Measurements from ENCODE around the gene DAB2. TPM values are rescaled to one million over a fixed set of nuclear protein-coding genes. Genes with fewer than 3 reads are reported as not detected.

DAB2 gene
- polyA plus RNA-seq, 1 experiment: 168 TPM

DNA sequence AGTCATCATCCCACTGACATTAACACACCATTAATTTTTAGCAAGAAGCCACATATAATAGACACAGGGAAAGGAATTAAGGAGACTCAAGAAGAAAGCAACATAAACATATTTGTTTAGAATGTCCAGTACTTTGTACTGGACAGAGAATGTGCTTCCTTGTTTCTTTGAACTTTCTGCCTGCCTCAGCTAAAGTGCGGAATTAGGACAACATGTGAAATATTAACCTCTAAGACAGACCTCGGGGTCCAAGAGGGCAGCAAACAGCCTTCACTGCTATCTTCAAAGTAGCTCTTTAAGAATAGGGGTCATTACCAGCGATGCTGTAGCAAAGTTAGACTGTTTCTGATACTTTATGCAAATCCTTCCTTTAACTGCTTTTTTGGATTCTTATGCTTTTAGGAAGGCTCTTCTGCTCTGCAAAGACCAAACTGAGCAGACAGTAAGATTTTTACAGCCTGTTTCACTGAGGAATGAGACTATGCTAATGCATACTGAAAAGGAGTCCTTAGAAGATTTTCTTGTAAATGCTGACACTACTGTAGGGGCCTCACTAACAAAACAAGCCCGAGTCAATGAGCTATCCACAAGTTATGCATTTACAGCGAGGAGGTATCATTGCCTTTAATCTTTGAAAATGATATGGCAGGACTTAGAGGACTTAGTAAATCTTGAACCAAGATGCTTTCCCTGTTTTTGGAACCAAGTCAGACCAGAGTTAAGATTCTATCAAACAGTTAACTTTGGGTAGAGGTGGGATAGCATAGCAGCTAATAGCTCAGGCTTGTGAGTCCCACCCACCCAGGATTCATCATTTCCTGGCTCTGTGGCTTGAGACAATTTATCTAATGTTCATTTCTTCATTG, 23.8 kb downstream of the DAB2 start:
- TF ChIP-seq, protein P1, sequence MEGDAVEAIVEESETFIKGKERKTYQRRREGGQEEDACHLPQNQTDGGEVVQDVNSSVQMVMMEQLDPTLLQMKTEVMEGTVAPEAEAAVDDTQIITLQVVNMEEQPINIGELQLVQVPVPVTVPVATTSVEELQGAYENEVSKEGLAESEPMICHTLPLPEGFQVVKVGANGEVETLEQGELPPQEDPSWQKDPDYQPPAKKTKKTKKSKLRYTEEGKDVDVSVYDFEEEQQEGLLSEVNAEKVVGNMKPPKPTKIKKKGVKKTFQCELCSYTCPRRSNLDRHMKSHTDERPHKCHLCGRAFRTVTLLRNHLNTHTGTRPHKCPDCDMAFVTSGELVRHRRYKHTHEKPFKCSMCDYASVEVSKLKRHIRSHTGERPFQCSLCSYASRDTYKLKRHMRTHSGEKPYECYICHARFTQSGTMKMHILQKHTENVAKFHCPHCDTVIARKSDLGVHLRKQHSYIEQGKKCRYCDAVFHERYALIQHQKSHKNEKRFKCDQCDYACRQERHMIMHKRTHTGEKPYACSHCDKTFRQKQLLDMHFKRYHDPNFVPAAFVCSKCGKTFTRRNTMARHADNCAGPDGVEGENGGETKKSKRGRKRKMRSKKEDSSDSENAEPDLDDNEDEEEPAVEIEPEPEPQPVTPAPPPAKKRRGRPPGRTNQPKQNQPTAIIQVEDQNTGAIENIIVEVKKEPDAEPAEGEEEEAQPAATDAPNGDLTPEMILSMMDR (IDR thresholded peaks at IDR 0.05; ENCODE audit: insufficient read depth, low read depth, low read length): no peak
- POLR2A ChIA-PET: interaction anchor here (0.5 to 0.6 kb wide), 3 partner anchors 15 to 147 kb away, joined by 3 to 8 read pairs (median 3); partner anchors contain the start of gene DAB2
- H3K4me3 ChIP-seq (ENCODE audit: low read depth, low read length): no peak overlapping the region
- H3K36me3 ChIP-seq (ENCODE audit: control insufficient read depth, insufficient read depth, low read length): peaks cover 9% of the 10 kb centered on the region
- peak; percentile 40 for DNase-seq (ENCODE audit: low read depth)
- H3K27me3 ChIP-seq (ENCODE audit: control insufficient read depth, insufficient read depth, low read length): no peaks in the 10 kb centered on the region
- CTCF ChIA-PET: interaction anchor here (0.6 to 2.6 kb wide), 7 partner anchors 12 to 147 kb away, joined by 3 to 15 read pairs (median 3); no protein-coding TSS in a partner anchor

DNA sequence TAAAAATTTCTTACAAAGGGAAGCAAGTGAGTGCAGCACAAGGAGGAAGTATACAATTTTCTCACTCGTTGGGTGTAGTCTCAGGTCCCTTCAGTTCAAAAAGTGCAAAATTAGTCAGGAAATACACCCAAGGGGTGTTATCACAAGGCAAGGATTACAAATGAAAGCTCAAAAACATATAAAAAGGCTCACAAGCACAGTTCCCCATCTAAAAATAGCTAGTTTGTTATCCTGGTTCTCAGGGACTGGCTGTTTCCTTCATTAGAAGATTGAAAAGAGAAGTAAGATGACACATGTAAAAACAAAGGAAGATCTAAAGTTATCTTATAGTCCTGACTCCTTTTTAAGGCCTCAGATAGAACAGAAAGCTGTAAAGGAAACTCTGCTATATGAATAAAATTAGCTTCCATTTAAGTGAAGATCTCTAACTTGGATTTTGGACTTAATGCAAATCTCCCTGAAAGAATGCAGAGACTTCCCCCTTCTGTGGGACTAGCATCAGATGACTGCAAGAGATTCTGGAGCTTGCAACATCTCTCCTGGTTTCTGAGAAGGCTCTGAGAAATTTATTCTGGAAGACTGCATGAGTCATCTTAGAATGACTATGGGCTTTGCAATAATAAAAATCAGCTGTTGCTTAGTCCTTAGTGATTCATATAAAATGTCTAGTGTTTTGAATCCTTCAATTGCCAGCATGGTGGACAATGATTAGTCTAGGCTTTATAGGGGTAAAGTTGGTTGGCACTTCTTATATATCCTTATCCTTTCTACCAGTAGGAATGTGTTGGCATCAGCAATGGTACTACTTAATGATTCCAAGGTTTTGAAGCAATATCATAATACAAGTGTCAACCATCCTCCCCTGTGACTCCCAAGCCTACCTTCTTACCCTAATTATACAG, 25.4 kb downstream of the DAB2 start:
- ChIA-PET POLR2A (interaction anchor here (0.6 to 2.3 kb wide), 3 partner anchors 12 to 25 kb away, joined by 3 to 20 read pairs (median 6); partner anchors contain the start of gene DAB2), CTCF (interaction anchor here (0.6 to 5.4 kb wide), 7 partner anchors 22 to 324 kb away, joined by 3 to 27 read pairs (median 3); no protein-coding TSS in a partner anchor)
- TF ChIP-seq, protein P1 (IDR thresholded peaks at IDR 0.05; ENCODE audit: insufficient read depth, low read depth, low read length): no peak
- no peaks in the 10 kb centered on the region for H3K27me3 ChIP-seq (ENCODE audit: control insufficient read depth, insufficient read depth, low read length)
- H3K4me3 ChIP-seq (ENCODE audit: low read depth, low read length): no peak overlapping the region
- H3K36me3 ChIP-seq (ENCODE audit: control insufficient read depth, insufficient read depth, low read length): peaks cover 8% of the 10 kb centered on the region
- peak; percentile 96 for DNase-seq (ENCODE audit: low read depth)

DNA sequence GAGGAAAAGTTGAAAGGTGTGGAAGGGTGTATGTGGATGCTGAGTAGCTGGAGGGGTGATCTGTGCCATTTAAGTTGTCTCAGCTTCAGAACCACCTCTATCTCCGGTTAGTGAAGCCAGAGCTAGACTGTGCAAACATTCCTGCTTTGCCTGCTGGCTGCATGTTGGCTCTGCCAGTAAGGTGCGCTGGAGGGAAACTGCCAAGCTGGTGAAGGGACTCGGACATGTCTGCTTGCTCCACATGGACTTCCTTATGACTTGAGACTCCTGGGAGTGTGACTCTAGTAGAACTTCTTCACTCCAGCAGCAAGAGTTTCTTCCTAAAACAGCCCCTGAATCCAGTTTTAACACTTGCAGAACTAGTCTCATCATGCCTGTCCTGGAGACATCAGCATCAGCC, 27.9 kb downstream of the DAB2 start:
- Histone ChIP-seq H3K27me3 (ENCODE audit: control insufficient read depth, insufficient read depth, low read length) (no peaks in the 10 kb centered on the region), H3K36me3 (ENCODE audit: control insufficient read depth, insufficient read depth, low read length) (peaks cover 12% of the 10 kb centered on the region), H3K4me3 (ENCODE audit: low read depth, low read length) (no peak overlapping the region)
- CTCF ChIA-PET: interaction anchor here (0.6 to 5.4 kb wide), 6 partner anchors 11 to 175 kb away, joined by 3 to 27 read pairs (median 4); no protein-coding TSS in a partner anchor
- TF ChIP-seq, protein P1 (IDR thresholded peaks at IDR 0.05; ENCODE audit: insufficient read depth, low read depth, low read length): no peak
- POLR2A ChIA-PET: no interaction called here
- DNase-seq (ENCODE audit: low read depth): no peak

DNA sequence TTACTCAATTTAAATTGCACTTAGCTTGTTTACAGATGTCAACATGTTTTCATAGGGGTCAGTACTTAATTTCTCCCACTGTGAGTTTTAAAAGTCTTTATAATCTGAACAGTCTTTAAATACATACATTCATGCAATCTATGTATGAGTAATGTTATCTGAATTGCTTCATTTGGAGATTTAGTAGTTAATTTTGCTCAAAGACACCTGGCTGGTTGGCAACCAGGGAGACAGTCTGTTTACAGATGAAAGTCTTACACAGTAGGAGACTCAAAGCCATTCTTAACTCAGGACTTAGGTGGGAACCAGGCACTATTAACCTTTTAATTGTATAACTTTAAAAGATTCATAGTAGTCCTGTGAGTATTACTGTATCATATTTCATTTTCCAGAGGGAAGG, 29.3 kb downstream of the DAB2 start:
- H3K4me3 ChIP-seq (ENCODE audit: low read depth, low read length): no peak overlapping the region
- H3K27me3 ChIP-seq (ENCODE audit: control insufficient read depth, insufficient read depth, low read length): no peaks in the 10 kb centered on the region
- ChIA-PET CTCF (interaction anchor here (5.4 kb wide), 1 partner anchor 19 kb away, joined by 27 read pairs; no protein-coding TSS in a partner anchor), POLR2A (interaction anchor here (0.7 kb wide), 1 partner anchor 13 kb away, joined by 4 read pairs; no protein-coding TSS in a partner anchor)
- TF ChIP-seq, protein P1 (IDR thresholded peaks at IDR 0.05; ENCODE audit: insufficient read depth, low read depth, low read length): no peak
- H3K36me3 ChIP-seq (ENCODE audit: control insufficient read depth, insufficient read depth, low read length): peaks cover 19% of the 10 kb centered on the region
- no peak for DNase-seq (ENCODE audit: low read depth)
